K562 (cell line): ENCODE measurements around the gene TRMT1L.

Experiments used
- BDP1 ChIP-seq: IDR thresholded peaks from 3 replicates; pipeline ENCODE4 v1.6.1; 2011; ENCODE audit not compliant: insufficient read length, insufficient read depth
- CLOCK ChIP-seq: fragments of 250-450 bp; sonication (Bioruptor Pico); IDR thresholded peaks from 2 replicates; pipeline ENCODE4 v1.4.0; 2020; ENCODE audit warnings: mild to moderate bottlenecking, moderate library complexity, borderline replicate concordance
- EP300 ChIP-seq: IDR thresholded peaks from 2 replicates; pipeline ENCODE4 v1.6.1; 2012; ENCODE audit warnings: low read length, improper control_type of control experiment
- GATA2 ChIP-seq: sonication (generic); formaldehyde crosslinking; IDR thresholded peaks from 2 replicates; pipeline ENCODE4 v1.4.0; 2020; ENCODE audit warnings: mild to moderate bottlenecking, missing genetic modification reagents
- HDAC2 ChIP-seq: fragments of 450-650 bp; IDR thresholded peaks from 2 replicates; pipeline ENCODE4 v1.6.1; 2016; ENCODE audit warnings: mild to moderate bottlenecking
- HMG20A ChIP-seq: fragments of 450-650 bp; formaldehyde crosslinking; conservative IDR thresholded peaks from 2 replicates; pipeline ENCODE4 v1.4.0; 2020; ENCODE audit warnings: mild to moderate bottlenecking, mixed read lengths
- RBBP5 ChIP-seq: fragments of 200-600 bp; sonication (generic); IDR thresholded peaks from 2 replicates; pipeline ENCODE4 v1.6.1; 2012; ENCODE audit warnings: borderline replicate concordance, mild to moderate bottlenecking, low read length, control low read depth, inconsistent platforms; ENCODE audit not compliant: insufficient read depth, poor library complexity, severe bottlenecking
- THRA ChIP-seq: fragments of 450-650 bp; IDR thresholded peaks from 2 replicates; pipeline ENCODE4 v1.6.1; 2017; ENCODE audit warnings: mild to moderate bottlenecking, moderate library complexity
- ZBTB33 ChIP-seq: sonication (generic); formaldehyde crosslinking; IDR thresholded peaks from 2 replicates; pipeline ENCODE4 v1.8.1; 2023; ENCODE audit warnings: mild to moderate bottlenecking, missing genetic modification reagents
- ZFP36 ChIP-seq: fragments of 150-350 bp; IDR thresholded peaks from 2 replicates; pipeline ENCODE4 v1.6.1; 2018; ENCODE audit warnings: low read length, low read depth; ENCODE audit not compliant: partially characterized antibody
- ZFX ChIP-seq: sonication (generic); formaldehyde crosslinking; IDR thresholded peaks from 2 replicates; pipeline ENCODE4 v1.8.0; 2022; ENCODE audit warnings: mild to moderate bottlenecking, missing genetic modification reagents, moderate library complexity

DNA sequence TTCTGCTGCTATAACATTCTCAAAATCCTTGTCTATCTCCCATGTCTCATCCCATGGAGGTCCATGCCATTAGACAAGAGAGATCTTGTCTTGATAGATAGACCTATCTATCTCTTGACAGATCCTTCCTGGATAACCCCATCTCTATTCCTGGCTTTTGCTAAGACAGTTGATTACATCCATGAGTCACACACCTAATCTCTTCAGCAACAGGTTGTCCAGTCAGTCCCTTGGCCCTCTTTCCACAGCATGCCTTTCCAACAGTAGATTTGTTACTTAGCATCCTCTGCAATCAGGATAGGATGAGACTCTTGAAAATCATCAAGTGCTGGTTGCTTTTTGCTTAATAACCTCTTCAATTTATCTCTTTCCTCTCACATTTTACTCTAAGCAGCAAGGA is 46.6 kb downstream of the TRMT1L start:
- TF ChIP-seq ZFP36 (no peak), RBBP5 (no peak), CLOCK (CRISPR knock-in tag) (no peak), HMG20A (CRISPR knock-in tag) (no peak), HDAC2 (no peak), ZFX (CRISPR knock-in tag) (no peak), BDP1 (no peak), GATA2 (CRISPR knock-in tag) (no peak), THRA (no peak), EP300 (no peak), ZBTB33 (CRISPR knock-in tag) (no peak)
